DND-41 (cell line): ENCODE results near the gene RP2.

Source experiments
- CTCF ChIP-seq: IDR thresholded peaks from 2 replicates; pipeline ENCODE4 v1.5.1; 2012; ENCODE audit warnings: borderline replicate concordance, low read length, moderate library complexity, mild to moderate bottlenecking; ENCODE audit not compliant: poor library complexity, severe bottlenecking; ENCODE audit errors: extremely low read depth
- EZH2 ChIP-seq: IDR thresholded peaks from 3 replicates; pipeline ENCODE4 v1.6.1; 2012; ENCODE audit warnings: borderline replicate concordance, low read depth, mild to moderate bottlenecking, moderate library complexity, low read length, inconsistent platforms; ENCODE audit not compliant: severe bottlenecking

- no peak for TF ChIP-seq EZH2
- no peak for TF ChIP-seq CTCF
Observed at GRCh38 chrX:46864606-46865005, 27.8 kb downstream of the RP2 start.
